Measurements from ENCODE around the gene WDR81. TPM values are rescaled to one million over a fixed set of nuclear protein-coding genes. Genes with fewer than 3 reads are reported as not detected.

WDR81 gene
- total RNA-seq, 1 donor from 2014 or later: 16.0 TPM

DNA sequence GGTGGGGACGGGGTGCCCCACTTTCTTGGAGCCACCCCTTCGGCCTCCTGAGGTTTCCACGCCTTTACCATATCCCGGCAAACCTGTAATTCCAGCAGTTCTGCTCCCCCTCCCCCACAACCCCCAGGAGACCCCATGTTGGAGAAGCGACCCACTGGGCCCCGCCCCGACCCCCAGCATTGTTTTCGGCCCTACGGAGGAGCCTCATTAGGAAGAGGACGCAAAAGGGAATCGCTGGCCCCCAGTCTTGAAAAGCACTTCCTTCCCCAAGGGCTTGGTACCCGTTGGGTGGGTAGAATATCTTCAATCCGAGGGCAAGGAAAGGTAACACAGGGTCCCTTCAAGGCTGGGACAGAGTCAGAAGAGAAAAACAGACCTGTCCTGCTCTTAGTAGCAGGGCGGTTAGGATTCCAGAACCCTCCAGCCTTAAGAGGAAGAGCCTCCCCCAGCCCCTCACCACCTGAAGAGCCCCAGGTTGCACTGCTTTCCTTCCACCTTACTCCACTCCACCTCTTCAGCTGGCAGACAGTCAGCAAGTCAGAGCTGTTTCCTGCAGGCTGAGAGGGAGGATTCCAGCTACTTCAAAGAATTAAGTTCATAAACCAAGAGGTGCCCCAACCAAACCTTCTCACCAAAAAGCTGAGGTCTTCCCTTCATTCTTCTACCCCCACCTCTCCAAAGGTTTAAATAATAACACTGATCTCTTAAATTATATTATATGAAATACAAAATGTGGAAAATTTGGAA, 13.5 kb upstream of the WDR81 start:
- no peak for DNase-seq (ENCODE audit: extremely low spot score, unreplicated experiment)
- TF ChIP-seq, protein P1, sequence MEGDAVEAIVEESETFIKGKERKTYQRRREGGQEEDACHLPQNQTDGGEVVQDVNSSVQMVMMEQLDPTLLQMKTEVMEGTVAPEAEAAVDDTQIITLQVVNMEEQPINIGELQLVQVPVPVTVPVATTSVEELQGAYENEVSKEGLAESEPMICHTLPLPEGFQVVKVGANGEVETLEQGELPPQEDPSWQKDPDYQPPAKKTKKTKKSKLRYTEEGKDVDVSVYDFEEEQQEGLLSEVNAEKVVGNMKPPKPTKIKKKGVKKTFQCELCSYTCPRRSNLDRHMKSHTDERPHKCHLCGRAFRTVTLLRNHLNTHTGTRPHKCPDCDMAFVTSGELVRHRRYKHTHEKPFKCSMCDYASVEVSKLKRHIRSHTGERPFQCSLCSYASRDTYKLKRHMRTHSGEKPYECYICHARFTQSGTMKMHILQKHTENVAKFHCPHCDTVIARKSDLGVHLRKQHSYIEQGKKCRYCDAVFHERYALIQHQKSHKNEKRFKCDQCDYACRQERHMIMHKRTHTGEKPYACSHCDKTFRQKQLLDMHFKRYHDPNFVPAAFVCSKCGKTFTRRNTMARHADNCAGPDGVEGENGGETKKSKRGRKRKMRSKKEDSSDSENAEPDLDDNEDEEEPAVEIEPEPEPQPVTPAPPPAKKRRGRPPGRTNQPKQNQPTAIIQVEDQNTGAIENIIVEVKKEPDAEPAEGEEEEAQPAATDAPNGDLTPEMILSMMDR (conservative IDR thresholded peaks at IDR 0.05): no peak
- peaks cover 3% of the 10 kb centered on the region for H3K27me3 Mint-ChIP-seq
- no peaks in the 10 kb centered on the region for H3K36me3 Mint-ChIP-seq
- H3K4me1 Mint-ChIP-seq (ENCODE audit: unreplicated experiment): peaks cover 24% of the 10 kb centered on the region
- H3K27ac Mint-ChIP-seq: peak overlapping the region; percentile 85
- H3K4me3 Mint-ChIP-seq: peak overlapping the region; percentile 81
- no peaks in the 10 kb centered on the region for H3K9me3 Mint-ChIP-seq

DNA sequence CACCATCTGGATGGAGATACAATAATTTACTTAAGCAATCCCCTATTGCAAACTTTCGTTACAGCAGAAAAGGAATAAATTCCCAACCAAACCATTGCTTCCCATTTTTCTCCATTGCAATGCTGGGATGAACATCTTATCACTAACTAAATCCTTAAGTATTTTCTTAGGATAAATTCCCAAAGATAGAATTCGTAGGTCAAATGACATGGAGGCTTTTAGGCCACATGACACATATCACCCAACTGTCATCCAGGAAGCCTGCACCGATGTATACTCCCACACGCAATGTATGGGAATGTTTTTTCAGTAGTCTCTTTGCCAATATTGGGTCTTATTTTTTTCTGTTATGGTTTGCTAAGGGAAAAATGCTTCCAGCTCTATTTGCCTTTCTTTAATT, 12.7 kb upstream of the WDR81 start:
- peaks cover 24% of the 10 kb centered on the region for H3K4me1 Mint-ChIP-seq (ENCODE audit: unreplicated experiment)
- peak overlapping the region; percentile 85 for H3K27ac Mint-ChIP-seq
- no peak for DNase-seq (ENCODE audit: extremely low spot score, unreplicated experiment)
- H3K9me3 Mint-ChIP-seq: no peaks in the 10 kb centered on the region
- peak overlapping the region; percentile 88 for H3K4me3 Mint-ChIP-seq
- TF ChIP-seq, protein P1 (conservative IDR thresholded peaks at IDR 0.05): no peak
- H3K27me3 Mint-ChIP-seq: peaks cover 3% of the 10 kb centered on the region
- no peaks in the 10 kb centered on the region for H3K36me3 Mint-ChIP-seq

GRCh38 chr17:1712271-1712670, 12.2 kb upstream of the WDR81 start:
- Mint-ChIP-seq H3K4me3 (peak overlapping the region; percentile 88), H3K4me1 (ENCODE audit: unreplicated experiment) (peaks cover 24% of the 10 kb centered on the region), H3K27ac (peak overlapping the region; percentile 85)

GRCh38 chr17:1713160-1713877, 11.2 kb upstream of the WDR81 start:
- H3K4me1 Mint-ChIP-seq (ENCODE audit: unreplicated experiment): peaks cover 24% of the 10 kb centered on the region
- no peak for DNase-seq (ENCODE audit: extremely low spot score, unreplicated experiment)
- H3K9me3 Mint-ChIP-seq: no peaks in the 10 kb centered on the region
- no peaks in the 10 kb centered on the region for H3K36me3 Mint-ChIP-seq
- no peaks in the 10 kb centered on the region for H3K27me3 Mint-ChIP-seq
- TF ChIP-seq, protein P1 (conservative IDR thresholded peaks at IDR 0.05): no peak
- peak overlapping the region; percentile 98 for H3K27ac Mint-ChIP-seq
- peak overlapping the region; percentile 88 for H3K4me3 Mint-ChIP-seq

More at GRCh38 chr17:1712271-1712670, 12.2 kb upstream of the WDR81 start:
- Mint-ChIP-seq H3K27me3 (peaks cover 1% of the 10 kb centered on the region), H3K36me3 (no peaks in the 10 kb centered on the region), H3K9me3 (no peaks in the 10 kb centered on the region)
- TF ChIP-seq, protein P1 (conservative IDR thresholded peaks at IDR 0.05): no peak
- no peak for DNase-seq (ENCODE audit: extremely low spot score, unreplicated experiment)

DNA sequence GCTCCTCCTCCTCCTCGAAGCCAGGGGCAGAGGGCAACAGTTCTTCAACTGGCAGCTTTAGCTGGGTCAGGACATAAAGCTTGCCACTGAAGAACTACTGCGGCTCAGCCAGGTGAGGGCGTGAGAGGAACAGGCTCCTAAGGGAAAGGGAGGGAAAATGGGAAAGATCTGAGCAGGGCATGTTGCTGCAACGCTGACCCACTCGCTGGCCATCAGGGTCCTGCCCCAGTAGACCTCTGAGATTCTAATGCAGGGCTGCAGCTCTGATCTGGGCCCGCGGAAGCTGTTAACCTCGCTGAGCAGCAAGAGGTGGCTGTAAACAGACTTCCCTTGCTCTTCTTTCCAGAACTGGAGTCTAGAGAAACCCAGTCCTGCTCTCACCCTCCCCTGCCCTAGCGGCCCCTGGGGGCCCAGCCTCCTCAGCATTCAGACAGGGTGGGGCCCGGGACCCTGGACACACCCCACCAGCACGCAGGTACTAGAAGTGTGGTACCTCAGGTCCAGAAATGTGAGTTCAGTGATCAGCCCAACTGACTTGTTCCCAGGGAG, 10.6 kb upstream of the WDR81 start:
- no peak for DNase-seq (ENCODE audit: extremely low spot score, unreplicated experiment)
- no peaks in the 10 kb centered on the region for H3K27me3 Mint-ChIP-seq

More for the DNA sequence above, 10.6 kb upstream of the WDR81 start:
- Mint-ChIP-seq H3K36me3 (no peaks in the 10 kb centered on the region), H3K27ac (peak overlapping the region; percentile 98), H3K9me3 (no peaks in the 10 kb centered on the region), H3K4me1 (ENCODE audit: unreplicated experiment) (peaks cover 24% of the 10 kb centered on the region), H3K4me3 (peak overlapping the region; percentile 88)
- TF ChIP-seq, protein P1 (conservative IDR thresholded peaks at IDR 0.05): peak; percentile 65

Data from type B pancreatic cell (in vitro differentiated cells).